GM19455 (cell line): ENCODE measurements around the gene DOCK9.

Source experiments
- ATAC-seq: cut with Tn5 transposase; IDR thresholded peaks from one replicate; pipeline ENCODE4 v1.9.1; 2021; ENCODE audit not compliant: unreplicated experiment

DOCK9 gene

DNA sequence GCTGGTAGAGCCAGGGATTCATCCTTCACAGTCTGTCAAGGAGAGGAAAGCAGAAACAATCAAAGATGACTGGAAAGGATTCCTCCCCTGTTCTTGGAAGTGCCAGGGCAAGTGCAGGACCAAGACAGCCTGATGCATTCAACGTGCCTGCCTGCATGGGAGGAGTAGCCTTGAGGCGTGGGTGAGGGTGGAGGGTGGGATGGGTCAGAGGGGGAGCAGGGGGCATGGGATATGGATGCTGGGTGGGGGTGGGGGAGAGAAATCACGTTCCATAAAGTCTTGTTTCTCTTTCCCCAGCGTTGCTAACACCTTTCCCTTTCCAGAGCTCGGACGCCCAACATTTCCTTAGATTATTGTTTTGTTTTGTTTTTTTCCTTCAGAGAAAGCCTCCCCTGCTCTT lies 117.4 kb downstream of the DOCK9 start:
- ATAC-seq: no peak

DNA sequence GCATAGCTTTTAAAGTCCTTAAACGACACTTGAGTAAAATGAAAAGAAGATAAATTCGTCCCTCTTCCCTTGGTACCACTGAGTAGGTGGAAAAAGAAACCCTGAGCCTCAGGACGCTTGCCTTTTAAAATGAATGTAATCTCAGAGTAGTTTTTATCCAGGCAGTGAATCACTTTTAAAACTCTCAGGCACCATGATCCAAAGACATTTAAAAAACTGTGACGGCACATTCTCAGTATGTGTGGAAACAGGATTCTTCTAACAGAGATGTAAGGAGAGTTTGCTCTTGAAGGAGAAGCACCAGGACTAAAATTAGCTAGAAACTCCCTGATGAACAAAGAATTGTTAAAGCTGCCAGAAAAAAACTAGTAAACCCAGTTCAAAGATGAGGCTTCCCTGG lies 119.7 kb downstream of the DOCK9 start:
- no peak for ATAC-seq

DNA sequence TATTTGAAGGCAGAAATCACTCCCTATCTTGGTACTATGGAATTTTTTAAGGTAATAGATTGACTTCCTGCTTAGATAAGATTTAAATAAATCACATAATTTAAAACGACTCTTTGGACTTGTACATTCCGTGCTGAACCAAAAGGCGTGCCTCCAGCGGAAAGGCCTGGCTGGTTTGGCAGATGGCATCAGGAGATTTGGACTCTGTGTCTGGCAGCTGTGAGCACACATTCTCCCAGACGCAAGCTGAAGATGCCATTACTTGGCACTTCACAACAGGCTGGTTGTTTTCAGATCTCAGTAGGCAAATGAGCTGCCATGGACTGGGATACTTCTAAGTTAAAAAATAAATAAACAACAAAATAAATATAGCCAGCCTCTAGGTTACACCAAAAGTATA lies 120.9 kb downstream of the DOCK9 start:
- no peak for ATAC-seq

DNA sequence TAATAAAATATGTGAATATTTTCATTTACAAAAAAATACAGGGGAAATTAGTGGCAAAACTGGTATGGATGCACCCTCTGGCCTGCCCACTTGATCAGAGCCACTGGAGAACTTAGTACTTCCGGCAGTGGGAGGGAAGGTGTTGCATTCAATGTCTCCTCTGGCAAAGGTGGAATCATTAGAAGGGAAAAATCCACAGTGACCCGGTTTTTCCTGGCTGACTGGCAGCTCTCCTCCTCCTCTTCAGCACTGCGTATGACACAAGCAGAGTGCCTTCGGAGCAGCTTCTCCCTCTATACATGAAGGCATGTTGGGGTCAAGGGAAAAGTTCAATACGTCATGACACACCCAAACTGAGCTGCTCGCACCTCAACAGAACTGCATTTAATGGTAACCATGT lies 123.4 kb downstream of the DOCK9 start:
- no peak for ATAC-seq

DNA sequence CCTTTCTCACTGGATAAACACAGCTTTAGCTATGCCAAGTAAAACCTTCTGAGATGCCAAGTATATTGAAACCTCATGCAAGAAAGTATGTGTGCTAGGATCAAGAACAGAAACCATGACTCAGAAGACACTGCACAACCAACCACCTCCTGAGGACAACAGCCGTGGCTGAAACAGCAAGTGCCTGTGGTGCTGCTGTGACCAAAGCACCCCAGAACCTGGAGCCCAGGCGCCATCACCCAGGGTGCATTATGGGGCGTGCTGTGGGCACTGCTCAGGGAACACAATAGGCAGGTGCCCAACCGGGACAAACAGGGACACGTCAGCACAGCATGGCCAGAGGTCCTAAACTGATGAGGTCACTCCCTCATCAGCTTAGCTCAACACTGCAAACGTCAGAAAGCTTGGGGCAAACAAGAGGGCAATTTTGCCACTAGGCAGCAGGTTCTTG lies 124.1 kb downstream of the DOCK9 start:
- peak; percentile 100 for ATAC-seq

DNA sequence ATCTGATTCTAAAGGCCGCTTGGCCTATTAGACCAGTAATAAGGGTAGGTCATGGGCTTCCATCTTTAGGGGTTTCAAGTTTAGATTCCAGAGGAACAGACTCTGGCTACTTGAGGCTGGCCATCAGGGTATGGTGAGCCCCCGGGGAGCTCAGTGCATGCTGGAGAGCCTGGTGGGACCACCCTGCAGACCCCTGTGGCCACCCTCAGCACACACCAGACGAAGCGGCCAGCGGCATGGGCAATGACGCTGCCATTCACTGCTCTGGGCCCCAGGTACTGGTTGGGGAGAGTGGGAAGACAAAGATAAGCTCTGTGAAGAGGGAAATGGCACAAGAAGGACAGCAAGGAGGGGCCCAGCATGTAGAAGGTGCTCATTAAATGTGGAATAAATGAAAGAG lies 126.6 kb downstream of the DOCK9 start:
- no peak for ATAC-seq

DNA sequence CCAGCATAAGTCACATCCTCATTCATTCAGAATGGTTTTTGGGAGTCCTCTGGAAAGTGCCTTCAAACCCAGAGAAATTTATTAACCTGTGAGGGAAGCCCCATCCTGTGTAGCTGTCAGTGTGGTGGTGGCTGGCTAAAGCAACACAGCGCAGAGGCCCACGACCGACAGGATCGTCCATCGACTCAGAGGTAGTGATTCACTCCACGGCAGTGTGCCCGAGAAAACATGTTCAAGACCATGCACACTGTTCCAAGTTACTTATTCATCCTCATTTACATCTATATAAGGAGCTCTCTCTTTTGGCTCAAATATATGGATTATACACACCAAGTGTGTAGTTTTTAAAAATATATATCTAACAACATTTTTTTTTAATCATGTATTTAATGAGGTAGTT lies 129.1 kb downstream of the DOCK9 start:
- no peak for ATAC-seq

DNA sequence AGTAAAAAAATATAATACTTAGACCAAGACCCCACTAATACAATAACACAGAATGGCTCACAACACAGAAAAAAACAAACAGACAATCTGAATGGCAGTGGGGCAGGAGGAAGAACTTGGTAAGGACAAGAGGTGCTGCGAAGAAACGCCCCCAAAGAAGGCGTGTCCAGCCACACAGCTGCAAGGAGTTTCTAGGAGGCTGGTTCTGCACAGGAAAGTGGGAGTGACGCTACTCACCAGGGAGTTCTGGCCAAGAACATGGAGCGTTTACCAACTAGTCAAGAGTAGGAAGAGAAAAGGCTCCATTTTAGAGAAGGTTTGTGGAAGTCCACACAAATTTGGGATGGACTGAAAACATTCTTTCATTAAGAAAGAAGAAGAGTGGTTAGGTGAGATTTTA lies 130.1 kb downstream of the DOCK9 start:
- no peak for ATAC-seq

DNA sequence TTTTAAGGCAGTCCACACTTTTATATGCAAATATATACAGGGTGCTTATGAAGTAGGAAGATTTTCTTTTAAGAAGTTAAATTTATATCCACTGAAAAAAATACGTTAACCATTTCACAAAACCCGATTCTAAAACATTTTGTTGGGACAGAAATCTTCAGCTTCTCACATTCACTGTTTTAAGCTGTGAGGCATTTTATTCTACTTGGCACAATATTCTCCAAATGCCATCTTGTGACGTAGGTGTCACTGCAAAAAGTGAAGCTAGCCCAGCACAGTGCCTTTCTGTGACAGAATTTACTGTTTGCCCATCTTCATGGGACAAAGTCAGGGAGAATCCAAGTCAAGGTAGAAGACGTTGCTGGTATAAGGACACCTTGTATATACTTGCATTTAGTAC lies 130.9 kb downstream of the DOCK9 start:
- no peak for ATAC-seq

DNA sequence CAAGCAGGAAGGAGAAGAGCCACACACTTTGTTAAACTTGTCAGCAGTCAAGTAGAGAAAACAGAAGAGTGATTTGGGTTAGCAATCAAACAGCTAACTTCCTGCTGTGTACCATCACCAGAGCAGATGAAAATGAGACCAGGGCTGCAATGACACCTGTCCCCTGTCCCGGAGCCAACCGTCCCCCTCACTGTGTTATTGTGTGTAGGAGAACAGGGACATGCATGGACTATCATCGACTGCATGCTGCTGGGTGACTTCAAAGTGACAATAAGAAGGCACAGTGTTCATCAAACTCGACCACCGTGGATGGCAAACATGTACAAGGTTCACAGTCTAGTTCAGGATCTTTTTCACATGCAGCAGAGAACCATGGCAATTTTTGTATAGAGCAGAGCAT lies 131.3 kb downstream of the DOCK9 start:
- no peak for ATAC-seq

DNA sequence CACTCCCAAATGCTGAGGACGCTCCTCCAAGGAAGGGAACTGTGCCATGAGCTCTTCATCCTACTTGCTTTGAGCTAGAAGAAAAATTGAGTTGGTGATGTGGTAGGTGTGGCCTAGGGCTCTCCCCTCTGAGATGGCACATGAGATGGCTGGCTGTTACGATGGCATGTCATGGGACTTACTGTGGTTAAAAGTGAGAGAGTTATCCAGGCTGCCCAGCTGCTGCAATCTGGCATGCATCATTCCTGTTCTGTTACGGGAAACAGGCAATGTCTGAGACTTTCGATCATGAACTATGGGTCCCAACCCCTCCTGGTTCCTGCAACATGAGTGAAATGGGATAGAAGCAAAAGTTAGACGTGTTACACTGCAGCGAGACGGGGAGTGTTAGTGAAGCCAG lies 132.1 kb downstream of the DOCK9 start:
- ATAC-seq: no peak

DNA sequence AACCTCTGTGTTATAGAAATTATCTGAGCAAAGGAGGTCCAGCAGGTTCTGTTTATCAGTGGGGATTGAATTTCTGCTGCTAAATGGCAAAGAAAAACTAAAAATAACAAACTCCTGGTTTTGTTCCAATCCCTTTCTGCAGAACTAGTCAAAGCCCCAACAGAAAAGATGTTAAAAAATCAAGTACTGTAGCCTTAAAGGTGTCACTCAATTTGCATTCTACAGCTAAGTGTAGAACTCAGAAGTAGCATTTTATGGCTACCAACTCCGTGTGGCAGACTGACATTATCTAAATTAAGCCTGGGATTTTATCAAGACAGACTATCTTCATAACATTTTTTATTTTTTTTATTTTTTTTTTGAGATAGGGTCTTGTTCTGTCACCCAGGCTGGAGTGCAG lies 133.8 kb downstream of the DOCK9 start:
- ATAC-seq: no peak

DNA sequence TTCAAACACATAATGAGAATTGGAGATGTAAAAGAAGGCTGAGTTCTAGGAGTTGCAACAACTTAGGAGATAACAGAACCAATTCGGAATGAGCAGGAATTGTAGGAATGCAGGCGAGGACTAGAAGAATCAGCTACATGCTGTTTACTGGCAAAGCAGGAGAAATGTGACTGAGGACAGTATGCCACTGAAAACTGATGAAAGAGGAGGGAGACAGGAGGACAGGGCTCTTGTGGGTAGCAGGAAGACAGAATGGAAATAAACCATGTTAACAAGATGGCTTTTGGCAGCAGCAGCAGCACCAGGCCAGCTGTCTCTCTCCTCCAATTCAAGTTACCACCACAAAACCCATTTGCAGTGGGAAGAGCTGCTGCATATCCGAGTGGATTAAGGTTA lies 134.4 kb downstream of the DOCK9 start:
- ATAC-seq: no peak

DNA sequence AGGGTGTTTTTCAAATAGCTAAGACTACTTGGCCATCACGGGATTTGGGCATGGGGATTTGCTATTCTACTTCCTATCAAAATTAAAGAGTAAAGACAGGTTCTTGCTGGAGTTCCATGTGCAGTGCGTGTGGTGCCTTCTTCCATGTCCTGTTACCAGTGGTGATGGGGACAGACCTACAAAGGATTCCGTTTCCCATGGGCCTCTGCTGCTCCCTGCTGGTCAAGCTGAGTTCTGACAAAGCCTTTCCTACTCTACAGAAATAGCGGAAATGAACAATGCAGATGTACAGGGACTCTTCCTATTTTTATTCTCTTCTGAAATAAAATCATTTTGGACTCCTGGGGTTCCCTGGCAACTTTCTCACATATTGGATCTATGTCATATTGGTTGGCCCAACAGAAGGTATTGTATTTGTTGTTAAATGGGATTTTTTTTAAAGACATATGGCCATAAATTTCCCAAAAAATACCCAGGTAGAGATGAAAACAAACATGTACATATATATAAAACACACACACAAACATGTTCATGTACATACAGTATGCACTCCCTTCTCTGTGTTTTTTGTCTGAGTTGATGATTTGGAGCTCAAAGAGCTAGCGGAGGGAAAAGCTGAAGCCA lies 134.9 kb downstream of the DOCK9 start:
- peak; percentile 92 for ATAC-seq

DNA sequence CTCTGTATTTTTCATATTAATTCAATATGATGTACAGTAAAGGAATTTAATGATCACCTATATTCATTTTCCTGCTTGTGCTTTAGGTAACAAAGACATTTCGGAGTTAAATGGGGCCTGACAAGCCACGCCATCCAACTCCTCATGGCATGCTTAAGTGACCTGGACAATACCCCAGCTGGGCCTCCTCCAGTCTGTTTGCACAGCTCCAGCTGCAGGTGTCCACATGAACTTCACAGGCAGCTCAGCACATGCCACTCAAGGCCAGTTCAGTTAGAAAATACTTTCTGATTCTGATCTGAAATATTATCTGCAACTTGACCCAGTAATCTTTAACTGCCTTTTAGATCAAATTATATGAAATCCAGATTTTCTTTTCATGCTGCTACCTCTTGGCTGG lies 135.8 kb downstream of the DOCK9 start:
- ATAC-seq: no peak

DNA sequence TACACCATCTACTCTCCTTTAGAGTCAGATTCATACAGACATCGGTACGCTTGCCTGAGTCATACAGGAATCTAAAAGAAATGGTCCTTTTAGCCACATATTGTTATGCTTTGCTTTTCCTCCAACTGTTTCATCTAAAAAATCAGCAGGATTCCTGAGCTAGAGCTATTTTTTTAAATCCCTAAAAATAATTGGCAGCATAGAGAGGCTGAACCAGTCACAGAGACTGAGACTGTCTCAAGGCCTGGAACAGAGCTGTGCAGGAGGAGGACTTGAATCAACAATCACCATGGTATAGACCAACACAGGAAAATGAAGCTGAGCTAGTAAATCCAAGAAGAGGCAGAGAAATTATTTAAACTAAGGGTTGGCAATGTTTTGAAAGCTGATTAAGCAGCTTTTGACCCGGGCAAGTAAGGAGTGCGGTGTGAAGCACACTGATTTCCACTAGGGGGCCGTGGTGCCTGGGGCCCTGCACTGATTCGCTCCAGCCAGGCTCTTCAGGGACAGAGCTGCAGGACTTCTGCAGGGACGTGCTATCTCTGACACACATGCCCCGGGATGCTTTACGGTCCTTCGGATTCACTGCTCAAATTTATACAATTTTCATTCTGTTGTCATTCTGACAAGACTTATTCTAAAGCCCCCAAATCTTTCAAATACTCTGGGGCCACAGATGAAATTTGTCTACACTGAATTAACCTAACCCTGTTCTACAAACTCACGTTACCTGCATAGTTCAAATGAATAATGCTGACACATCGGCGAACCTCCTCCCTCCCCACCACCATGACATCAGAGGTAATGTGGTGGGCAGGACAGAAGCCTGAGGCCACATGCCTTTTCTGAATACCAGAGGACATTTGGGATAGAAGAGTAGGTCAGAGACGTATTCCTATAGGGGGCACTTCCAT lies 137.8 kb downstream of the DOCK9 start:
- ATAC-seq: peak; percentile 88

DNA sequence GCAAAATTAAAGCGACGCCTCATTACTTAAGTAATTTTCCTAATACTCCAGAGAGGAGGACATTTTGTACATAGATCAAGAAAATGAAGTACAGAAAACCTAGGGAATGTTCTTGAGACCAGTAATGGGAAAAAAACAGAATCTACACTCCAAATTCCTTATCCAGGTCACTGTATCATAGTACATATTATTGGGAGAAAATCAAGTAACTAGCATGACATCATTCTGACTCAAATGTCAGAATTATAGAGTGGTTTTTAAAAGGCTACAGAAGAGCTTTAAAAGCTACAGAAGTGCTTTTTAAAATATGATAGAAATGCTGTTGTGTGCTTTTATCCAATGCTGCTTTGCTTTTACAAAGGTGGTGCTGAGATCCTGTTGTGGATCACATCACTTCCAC lies 139.1 kb downstream of the DOCK9 start:
- no peak for ATAC-seq

DNA sequence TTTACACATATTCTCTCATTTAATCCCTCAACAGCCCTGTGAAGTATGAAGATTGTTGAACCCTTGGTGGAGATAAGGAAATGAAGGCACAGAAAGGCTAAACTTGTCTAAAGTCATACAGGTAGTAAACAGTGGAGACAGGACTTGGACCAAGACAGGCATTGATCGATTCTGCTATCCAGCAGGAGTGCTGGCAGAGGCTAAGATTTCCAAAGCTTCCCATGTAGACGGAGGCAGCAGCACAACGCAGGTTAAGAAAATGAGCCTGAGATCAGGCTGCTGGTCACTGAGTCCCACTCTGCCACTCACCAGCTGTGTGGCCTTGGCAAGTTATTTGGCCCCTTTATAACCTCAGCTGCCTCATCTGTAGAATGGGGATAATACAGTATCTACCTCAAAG lies 140.0 kb downstream of the DOCK9 start:
- ATAC-seq: no peak

DNA sequence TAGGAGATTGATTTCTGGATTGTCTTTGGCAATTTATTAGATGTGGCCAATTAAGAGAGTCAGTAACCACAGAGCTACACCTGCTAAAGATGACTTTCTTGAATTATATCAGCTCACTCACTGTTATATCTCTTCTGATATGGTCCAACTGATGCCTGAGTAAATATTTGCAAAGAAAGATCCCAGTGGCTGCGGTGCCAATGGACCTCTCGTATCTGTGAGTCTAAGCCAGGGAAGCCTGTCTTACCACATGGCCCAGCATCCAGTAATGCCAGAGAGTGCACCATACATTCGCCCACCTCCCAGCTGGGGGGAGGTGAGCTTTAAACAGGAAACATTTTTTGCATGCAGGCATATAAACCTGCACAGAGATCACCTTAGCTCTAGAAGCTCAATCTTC lies 142.7 kb downstream of the DOCK9 start:
- no peak for ATAC-seq

DNA sequence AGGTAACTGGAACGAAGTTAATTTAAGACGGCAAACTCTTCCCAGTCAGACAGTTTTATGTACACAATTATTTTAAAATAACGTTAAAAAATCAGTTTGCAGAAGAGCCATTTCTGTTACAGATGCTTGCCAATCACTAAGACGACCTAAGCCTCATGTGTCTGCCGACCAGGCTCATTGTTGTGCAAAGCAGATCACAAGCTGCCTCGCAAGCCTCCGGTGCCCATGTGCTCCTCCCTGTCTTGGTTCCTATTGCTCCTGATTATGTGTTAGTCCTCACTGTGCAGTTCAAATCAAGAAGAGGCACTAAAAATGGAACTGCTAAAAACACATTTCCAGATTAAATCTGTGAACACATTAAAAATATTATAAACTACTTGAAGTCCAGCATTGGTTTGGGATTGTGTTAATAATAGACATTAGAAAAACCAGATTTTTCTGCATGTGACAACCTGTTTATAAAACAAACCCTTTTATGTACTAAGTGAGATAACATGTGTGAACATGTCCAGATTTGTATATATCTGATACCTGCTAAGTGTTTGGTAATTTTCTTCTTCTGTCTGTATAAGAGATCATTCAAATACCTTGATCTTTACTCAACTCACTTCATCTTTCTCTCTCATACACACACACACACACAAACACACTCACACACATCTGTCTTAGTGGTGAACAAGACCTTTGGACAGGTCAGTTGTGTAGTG lies 143.5 kb downstream of the DOCK9 start:
- ATAC-seq: no peak

DNA sequence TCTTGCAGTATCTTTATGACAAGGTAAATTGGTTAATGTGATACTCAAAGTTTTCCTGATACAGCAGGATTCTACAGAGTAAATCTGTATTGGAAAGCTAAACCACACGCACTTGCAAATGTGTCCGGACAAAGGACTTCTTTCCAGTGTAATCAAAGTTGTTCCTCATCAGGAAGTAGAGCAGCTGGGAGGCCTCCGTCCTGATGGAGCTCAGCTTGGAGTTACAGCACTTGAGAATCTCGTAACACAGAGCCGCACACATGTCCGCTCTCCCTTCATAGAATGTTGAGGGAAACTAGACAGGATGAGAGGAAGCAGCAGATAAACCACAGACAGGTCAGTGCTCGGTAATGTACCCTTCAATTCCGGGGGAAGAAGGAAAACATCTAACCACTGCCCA lies 146.6 kb downstream of the DOCK9 start:
- no peak for ATAC-seq

DNA sequence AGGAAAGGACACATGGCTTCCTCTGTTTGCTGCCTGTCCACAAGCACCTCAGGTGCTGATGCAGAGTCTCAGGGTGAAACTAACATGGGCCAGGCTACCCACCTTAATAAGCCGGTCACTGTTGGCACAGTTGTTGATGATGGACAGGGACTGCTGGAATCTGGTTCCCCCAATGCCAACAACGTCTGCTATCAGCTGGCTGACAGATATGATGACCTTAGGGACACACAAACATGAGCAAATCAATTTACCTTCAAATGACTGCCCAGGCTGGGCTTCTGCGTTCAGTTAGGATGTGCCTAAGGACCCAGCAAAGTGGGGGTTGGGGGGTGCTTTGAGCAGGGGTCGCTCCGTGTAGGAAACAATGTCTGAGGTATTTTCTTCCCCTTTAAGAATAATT lies 148.3 kb downstream of the DOCK9 start:
- ATAC-seq: no peak
